HG03108 (cell line): Measurements from ENCODE around the gene DLL3.

Experiments used
- ATAC-seq: cut with Tn5 transposase; IDR thresholded peaks from one replicate; pipeline ENCODE4 v1.9.1; 2021; ENCODE audit warnings: moderate library complexity; ENCODE audit not compliant: unreplicated experiment

The DLL3 gene

GRCh38 chr19:39481676-39482075, 17.1 kb upstream of the DLL3 start:
- ATAC-seq = no peak

DNA sequence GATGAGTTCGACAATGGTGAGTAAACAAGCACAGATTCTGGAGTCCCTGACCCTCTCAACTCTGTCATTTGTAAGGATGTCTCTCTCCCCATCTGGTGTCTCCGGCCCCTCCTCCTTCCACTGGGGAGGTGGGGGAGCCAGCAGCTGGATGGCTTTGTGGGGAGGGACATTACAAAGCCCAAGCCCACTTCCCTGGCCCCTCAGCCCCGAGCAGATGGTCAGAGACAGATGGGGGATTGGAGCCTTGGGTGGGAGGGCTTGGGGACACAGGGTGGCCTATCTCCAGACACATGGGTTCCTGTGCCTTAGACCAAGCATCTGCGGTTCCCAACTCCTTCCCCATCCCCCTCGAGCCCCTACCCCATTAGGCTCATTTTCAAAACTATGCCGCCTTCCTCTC, 15.6 kb upstream of the DLL3 start:
- ATAC-seq = no peak

- no peak for ATAC-seq
These were observed 9.0 kb upstream of the DLL3 start for GRCh38 chr19:39489756-39490155.

- ATAC-seq = no peak
These were observed 6.5 kb upstream of the DLL3 start for GRCh38 chr19:39492225-39492624.

GRCh38 chr19:39492788-39493187, 6.0 kb upstream of the DLL3 start:
- ATAC-seq = no peak

DNA sequence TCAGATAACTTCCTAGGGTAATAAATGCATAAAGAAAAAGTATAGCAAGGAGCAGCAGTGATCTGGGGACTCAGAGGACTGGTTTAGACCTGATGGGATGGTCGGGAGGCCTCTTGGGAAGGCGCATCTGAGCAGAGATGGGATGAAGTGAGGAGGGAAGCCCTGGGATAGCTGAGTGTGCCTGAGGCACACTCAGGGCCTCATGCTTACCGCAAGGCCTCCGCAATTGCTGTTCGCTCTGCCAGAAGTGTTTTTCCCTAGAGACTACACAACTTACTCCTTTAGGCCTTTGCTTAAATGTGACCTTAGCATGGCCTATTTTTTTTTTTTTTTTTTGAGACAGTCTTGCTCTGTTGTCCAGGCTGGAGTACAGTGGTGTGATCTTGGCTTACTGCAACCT, 4.1 kb upstream of the DLL3 start:
- ATAC-seq = no peak

- no peak for ATAC-seq
These were observed 2.7 kb upstream of the DLL3 start for GRCh38 chr19:39496063-39496462.

- ATAC-seq = no peak
These were observed 1.1 kb upstream of the DLL3 start for GRCh38 chr19:39497701-39497995.

GRCh38 chr19:39497996-39498797, 550 bp upstream of the DLL3 start:
- peak; percentile 57 for ATAC-seq

- no peak for ATAC-seq
These were observed 1.2 kb downstream of the DLL3 start for GRCh38 chr19:39499932-39500331.

DNA sequence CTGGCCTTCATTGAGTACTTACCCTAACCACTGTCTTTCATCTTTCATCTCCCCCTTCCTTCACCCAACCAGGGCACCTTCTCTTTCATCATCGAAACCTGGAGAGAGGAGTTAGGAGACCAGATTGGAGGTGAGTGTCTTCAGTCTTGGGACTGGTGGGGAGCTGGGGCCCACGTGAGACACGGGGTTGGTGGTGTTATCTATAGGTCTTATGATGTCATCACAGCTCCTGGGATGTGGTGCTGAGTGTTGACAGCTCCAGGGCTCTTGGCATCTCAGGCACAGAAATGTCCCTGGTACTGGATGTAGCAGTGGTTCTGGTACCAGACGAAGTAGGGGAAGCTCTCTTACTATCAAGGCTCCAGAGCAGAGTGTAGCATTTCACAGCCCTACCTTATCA, 1.8 kb downstream of the DLL3 start:
- no peak for ATAC-seq

DNA sequence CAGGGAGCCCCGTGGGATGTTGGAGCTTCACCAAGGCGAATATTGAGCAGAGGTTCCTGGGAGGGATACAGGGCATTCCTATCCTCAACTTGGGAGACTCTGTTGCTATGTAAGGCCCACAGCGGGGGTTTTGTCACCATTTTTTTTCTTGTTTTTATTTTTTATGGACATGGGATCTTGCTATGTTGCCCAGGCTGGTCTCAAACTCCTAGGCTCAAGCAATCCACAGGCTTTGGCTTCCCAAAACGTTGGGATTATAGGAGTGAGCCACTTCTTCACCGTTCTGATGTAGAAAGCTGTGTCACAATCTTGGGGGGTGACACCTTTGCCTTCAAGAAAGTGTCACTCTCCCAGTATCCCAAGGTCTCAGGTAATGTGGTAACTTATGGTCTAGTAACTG, 2.6 kb downstream of the DLL3 start:
- no peak for ATAC-seq

- no peak for ATAC-seq
These were observed 4.1 kb downstream of the DLL3 start for GRCh38 chr19:39502640-39503417.

- ATAC-seq = no peak
These were observed 7.8 kb downstream of the DLL3 start for GRCh38 chr19:39506598-39506943.

DNA sequence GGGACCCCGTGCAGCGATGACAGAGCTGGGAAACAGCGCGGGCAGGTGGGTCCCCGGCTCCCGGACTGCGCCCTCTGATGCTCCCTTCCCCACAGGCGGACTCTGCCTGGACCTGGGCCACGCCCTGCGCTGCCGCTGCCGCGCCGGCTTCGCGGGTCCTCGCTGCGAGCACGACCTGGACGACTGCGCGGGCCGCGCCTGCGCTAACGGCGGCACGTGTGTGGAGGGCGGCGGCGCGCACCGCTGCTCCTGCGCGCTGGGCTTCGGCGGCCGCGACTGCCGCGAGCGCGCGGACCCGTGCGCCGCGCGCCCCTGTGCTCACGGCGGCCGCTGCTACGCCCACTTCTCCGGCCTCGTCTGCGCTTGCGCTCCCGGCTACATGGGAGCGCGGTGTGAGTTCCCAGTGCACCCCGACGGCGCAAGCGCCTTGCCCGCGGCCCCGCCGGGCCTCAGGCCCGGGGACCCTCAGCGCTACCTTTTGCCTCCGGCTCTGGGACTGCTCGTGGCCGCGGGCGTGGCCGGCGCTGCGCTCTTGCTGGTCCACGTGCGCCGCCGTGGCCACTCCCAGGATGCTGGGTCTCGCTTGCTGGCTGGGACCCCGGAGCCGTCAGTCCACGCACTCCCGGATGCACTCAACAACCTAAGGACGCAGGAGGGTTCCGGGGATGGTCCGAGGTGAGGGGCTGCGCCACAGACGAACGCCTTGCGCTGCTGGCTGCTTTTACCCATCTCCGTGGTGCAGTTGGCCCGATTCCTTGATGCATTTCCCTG, 8.4 kb downstream of the DLL3 start:
- peak; percentile 49 for ATAC-seq

GRCh38 chr19:39507715-39508364, 9.1 kb downstream of the DLL3 start:
- ATAC-seq = no peak

GRCh38 chr19:39508629-39509028, 9.9 kb downstream of the DLL3 start:
- ATAC-seq = no peak

DNA sequence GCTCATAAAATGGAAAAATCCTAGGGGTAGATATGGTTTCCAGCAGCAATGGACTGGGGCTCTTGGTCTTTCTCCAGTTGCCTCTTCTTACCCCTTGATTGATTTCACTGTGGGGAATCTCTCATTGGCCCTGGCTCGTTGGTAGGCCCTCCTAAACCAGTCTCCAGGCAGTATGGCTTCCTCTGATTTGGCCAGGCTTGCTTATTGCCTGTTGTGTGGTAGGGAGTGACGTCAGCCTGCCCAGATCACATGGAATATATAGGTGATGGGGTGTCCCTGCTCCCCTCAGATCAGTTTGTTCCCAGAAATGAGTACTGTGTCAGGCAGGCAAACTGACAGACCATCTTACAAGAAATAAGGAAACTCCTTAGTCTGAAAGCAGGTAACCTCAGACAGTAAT, 10.5 kb downstream of the DLL3 start:
- no peak for ATAC-seq

- ATAC-seq = no peak
These were observed 14.2 kb downstream of the DLL3 start for GRCh38 chr19:39512988-39513387.

GRCh38 chr19:39514840-39515550, 16.2 kb downstream of the DLL3 start, which contains the start of gene SELENOV:
Gene SELENOV, plus strand, starts transcription at chr19:39515139. Its CDS starts 74 bp downstream, at chr19:39515213.
- ATAC-seq = no peak
